GM21723 (cell line): ENCODE data around the gene NOS3.
A peak's percentile ranks its signal among the peaks of the same experiment; 100 is the strongest.

ENCODE experiments used
- ATAC-seq: cut with Tn5 transposase; IDR thresholded peaks from one replicate; pipeline ENCODE4 v1.9.1; 2021; ENCODE audit warnings: mild to moderate bottlenecking, moderate library complexity; ENCODE audit not compliant: unreplicated experiment

NOS3 gene

DNA sequence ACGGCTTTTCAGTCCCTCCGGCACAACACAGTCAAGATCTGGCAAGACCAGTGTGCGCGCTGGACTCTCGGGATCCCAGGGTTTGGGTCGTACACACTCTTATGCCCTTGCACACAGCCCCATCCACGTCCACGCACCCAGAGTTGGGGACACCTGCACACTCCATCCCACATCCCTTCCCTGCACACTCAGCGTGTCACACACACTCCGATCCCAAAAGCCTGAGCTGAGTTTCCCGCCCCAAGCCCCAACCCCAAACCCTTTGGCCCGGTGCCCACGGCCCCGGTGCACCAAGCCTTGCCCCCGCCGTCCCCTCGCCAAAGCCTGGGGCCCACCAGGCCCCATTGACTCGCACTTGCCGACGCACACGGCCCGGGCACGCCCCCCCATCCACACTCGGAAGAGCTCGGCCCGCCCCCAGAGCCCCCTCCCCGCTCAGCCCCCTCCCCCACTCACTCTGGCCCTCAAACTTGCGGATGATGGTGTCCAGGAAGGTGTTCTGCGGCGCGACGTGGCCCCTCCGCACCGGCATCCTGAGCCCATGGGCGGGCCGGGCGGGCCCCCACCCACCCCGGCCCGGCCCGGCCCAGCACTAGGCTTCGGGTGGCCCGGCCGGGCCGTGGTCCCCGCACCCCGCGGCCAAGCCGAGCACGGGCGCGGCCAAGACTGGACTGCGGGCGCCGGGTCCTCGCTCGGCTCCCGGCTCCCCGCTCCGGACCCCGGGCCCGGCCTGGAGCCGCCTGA is 13.3 kb upstream of the NOS3 start:
- no peak for ATAC-seq

DNA sequence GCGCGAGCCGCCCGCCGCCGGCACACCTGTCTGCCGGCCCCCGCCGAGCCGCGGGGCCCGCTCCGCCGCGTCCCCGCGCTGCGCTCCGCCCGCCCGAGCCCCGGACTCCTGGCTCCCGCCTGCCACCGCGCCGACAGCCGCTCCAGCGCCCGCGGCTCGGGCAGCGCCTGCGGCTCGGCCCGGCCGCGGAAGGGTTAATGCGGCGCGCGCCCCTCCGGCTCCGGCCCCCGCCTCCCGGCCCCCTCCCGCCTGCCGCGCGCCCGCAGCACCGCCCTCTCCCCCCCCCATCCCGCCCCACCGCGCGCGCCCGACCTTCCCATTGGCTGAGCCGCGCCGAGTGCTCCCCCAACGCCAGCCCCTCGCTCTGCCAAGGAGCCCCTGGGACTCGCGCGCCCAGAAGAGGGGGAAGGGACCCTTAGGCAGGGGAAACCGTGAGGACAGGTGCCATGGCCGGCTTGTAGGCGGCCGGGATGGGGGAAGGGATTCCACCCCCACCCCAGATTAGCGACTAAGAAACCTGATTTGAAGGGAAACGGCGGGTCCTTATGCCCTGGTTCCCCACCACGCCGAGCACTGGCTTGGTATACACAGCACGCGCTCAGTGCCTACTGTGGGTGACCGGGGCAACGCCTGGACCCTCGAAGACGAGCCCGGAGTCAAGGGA is 12.6 kb upstream of the NOS3 start, which contains the start of gene KCNH2:
TSS of gene KCNH2 (minus strand) at position 196 of the 664 bp plus-strand sequence. CDS start 408 bp downstream, outside the sequence.
- no peak for ATAC-seq

DNA sequence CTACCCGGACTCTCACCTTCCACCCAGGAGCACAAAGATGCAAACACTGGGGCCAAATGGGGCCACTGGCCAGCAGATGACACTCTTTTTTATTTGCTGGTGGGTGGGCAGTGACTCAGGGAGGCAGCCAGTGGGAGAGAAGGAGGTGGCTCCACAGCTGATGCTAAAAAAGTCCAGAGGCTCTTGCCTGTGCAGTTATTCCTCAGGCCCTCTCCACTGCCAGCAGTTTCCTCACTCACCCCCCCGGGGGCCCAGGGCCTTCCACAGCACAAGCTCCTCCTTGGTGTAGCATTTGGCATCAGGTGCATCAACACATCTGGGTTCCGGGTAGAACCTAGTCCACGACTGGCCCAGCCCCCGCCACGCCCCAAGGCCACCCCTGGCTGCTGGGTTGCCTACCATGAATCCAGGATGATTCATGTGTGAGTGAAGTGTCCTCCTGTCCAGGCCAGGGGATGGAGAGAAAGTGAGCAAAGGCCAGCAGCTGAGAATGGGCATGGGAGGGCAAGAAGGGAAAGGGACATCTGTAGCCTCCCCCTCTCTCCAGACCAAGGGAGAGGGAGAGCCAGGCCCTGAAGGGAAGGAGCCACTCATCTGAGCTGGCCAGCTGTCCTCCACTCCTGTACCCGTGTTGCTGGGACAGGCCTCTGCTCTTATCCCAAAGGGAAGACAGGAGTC is 11.0 kb upstream of the NOS3 start:
- ATAC-seq, result no peak

DNA sequence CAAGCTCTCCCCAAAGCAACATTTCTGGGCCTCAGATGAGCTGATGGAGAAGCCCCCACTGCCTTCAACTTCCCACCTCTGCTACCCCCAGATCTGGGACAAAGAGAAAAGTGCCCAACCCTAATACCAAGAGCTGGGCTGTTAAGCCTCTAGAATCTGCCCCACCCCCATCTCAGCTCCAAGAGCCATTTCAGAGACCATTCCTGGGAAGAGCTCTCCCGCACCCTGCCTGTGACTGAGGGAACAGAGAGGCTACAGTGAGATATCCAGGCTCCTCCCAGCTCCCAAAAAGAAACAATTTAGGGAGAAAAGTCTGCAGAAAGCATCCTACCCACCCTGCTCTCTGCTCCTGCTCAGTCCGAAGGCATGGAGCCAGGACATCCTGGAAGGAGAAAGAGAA is 10.2 kb upstream of the NOS3 start:
- no peak for ATAC-seq

DNA sequence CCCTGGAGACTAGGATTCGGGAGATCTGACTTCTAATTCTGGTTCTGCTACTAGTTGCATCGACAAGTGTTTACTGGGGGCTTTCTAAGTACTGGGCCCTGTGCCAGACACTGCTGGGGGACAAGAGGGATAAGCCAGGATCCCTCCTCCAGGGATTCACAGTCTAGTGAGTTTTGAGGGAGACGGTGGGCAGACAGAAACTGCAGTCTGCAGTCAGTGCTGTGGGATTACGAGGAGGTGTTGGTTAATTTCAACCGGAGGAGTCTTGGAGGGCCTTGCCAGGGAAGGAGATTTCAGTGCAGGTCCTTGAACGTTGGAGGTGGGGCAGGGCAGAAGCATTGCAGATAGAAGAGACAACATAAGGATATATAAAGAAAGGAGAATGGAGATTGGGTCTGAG is 9.2 kb upstream of the NOS3 start:
- ATAC-seq, result no peak

DNA sequence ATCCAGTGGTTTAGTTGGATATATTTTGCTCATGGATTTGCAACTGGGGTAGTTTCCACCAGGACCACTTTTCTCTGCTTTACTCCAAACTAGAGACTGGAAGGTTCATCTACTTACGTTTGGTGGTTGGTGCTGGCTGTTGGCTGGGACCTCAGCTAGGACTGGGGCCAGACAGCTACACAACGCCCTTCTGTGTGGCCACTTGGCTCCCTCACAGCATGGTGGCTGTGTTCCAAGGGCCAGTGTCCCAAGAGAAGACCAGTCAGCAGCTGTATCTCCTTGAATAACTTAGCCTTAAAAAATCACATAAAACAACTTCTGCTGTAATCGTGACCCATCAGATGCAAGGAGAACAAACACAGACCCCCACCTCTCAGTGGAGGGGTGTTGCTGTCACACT is 8.5 kb upstream of the NOS3 start:
- no peak for ATAC-seq

DNA sequence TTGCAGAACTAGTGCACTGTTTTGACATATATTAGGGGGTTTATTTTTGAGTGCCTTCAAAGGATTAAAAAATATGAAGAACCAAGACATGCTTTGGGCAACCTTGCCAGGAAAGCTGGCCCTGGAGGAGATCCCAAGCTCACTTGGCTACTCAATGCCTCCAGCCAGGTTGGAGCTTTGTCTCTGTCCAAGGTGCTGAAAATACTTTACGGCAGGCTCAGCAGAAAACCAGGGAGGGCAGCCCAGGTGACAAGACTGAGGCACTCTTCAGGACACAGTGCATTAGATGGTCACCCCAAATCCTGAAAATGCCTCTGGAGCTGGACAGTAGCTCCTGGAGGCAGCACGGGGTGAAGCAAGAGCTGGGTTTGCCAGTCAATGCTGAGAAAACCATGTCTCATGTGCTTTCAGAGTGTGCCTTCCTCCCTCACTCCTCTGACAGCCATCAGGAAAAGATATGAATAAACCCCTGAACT is 6.9 kb upstream of the NOS3 start:
- no peak for ATAC-seq

DNA sequence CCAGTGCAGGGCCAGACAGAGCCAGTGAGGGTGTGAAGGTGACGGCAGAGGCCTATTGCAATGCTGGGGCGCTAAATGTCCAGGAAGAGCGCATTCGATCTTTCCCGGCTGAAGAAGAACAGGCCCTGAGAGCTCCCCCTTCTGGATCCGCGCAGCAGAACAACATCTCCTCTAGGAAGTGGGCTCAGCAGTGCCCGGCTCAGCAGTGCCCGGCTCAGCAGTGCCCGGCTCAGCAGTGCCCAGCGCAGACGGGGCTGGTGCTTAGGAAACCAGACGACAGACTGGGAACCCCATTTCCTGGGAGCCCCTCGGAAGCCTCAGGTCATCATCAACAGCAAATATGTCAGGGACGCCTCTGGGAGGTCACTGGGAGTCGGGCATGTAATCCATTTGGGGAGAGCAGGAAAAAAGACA is 4.7 kb upstream of the NOS3 start:
- ATAC-seq, result no peak

DNA sequence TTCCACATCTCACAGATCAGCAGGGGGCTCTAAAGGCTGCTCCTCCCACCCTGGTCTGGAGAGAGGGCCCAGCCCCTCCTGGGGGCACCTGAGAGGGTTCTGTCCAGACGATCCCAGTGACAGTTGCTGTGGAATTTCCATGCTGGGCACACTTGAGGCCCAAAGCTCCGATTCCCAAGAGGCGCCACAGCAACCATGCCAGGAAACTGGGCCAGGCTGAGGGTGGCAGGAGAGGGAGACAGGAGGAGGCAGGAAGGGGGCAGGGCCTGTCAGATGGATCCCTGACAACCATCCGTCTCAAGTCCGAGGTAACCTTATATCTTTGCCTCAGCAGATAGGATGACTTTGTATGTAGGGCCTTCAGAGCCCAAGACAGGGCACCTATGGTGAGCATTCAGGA is 4.3 kb upstream of the NOS3 start:
- no peak for ATAC-seq

DNA sequence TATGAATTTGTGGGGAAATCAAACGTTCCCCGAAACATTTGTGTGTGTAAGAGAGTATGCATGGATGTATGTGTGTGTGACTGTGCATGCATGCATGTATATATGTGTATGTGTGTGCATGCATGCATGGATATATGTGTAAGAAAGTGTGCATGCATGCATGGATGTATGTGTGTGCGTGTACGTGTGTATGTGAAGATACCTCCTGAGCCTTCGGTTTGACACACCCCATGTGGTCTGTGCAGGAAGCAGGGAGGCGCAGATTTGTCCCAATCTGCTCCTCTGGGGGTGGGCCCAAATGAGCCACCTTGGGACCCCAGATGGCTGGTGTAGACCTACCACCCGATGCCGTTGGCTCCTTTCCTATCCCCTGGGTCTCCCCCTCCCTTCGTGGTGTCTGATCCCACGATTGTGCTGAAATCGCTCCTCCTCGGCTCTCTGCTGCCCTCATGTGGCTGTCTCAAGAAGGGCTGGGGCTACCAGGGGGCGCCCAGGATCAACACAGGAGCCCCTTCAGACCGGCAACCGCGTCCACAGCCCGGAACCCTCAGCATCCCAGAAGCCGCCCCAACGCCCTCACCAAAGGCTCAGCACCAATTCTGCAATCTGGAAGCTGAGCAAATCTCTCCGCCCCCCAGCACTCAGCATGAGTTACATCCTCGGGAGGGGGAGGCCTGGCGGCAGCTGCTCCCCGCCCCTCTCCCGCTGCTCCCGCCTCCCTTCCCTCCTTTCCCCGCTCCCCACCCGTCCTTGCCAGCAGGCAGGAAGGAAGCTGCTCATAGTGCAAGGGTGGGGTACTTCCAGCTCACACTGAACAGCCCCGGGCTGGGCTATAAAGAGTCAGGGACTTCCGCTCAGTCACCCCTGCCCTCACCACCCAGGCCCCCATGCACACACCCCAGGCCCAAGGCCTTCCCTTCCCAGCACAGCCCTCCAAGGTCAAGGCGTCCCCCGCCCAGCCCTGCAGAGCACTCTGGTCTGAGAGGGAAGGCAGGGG is 2.3 kb upstream of the NOS3 start:
- ATAC-seq, result no peak

DNA sequence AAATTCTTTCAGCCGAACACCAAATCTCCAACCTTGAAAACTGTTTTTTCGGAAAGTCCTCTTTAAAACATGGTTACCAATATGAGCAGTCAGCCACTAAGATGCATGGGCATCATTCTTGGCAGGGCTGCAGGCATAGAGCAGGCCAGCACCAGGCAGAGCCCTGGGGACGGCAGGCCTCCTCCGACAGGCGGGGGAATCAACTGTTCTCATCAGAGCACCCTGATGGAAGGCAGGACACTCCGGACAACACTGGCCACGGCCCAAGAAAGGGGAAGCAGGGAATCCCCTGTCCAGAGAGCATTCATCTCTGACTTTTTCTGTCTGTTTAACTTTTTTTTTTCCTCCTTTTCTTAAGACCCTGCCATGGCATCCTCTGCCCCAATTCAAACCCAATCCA is 1.4 kb upstream of the NOS3 start:
- no peak for ATAC-seq

DNA sequence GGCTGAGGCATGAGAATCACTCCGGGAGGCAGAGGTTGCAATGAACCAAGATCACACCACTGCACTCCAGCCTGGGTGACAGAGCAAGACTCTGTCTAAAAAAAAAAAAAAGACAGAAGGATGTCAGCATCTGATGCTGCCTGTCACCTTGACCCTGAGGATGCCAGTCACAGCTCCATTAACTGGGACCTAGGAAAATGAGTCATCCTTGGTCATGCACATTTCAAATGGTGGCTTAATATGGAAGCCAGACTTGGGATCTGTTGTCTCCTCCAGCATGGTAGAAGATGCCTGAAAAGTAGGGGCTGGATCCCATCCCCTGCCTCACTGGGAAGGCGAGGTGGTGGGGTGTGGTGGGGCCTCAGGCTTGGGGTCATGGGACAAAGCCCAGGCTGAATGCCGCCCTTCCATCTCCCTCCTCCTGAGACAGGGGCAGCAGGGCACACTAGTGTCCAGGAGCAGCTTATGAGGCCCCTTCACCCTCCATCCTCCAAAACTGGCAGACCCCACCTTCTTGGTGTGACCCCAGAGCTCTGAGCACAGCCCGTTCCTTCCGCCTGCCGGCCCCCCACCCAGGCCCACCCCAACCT is 1.3 kb downstream of the NOS3 start:
- no peak for ATAC-seq

DNA sequence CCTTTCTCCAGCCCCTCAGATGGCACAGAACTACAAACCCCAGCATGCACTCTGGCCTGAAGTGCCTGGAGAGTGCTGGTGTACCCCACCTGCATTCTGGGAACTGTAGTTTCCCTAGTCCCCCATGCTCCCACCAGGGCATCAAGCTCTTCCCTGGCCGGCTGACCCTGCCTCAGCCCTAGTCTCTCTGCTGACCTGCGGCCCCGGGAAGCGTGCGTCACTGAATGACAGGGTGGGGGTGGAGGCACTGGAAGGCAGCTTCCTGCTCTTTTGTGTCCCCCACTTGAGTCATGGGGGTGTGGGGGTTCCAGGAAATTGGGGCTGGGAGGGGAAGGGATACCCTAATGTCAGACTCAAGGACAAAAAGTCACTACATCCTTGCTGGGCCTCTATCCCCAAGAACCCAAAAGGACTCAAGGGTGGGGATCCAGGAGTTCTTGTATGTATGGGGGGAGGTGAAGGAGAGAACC is 2.1 kb downstream of the NOS3 start:
- ATAC-seq, result peak; percentile 55

DNA sequence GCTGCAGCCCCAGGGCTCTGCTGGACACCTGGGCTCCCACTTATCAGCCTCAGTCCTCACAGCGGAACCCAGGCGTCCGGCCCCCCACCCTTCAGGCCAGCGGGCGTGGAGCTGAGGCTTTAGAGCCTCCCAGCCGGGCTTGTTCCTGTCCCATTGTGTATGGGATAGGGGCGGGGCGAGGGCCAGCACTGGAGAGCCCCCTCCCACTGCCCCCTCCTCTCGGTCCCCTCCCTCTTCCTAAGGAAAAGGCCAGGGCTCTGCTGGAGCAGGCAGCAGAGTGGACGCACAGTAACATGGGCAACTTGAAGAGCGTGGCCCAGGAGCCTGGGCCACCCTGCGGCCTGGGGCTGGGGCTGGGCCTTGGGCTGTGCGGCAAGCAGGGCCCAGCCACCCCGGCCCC is 2.7 kb downstream of the NOS3 start:
- no peak for ATAC-seq

DNA sequence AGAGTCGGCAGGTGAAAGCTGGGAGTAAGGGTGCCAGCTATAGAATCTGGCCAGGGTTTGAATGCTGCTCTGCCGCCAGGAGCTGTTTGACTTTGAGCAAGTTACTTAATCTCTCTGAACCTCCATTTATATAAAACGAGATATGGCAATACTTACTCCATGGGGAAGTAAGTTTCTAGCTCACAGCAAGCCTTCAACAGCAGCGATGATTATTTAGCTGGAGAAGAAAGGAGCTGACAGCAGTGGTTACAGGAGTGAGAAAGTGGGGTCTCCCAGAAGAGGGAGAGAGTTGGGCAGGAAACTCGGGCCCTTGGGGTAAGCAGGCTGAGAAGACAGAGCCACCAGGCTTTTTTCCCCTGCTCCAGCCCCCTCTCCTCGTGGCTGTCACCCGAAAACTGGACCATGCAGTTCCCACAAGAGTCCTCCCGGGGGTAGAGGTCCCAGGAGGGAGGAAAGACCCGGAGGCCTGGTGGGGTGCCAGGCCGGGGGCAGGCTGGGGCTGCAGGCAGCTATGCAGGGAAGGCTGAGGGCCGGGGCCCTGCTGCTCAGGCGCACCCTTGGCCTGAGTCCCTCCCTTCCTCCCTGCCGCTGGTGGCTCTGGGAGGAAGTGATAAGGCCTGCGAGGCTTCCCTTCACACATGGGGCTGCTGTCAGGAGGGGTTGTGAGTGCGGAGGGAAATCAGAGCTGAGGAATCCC is 3.5 kb downstream of the NOS3 start:
- no peak for ATAC-seq

DNA sequence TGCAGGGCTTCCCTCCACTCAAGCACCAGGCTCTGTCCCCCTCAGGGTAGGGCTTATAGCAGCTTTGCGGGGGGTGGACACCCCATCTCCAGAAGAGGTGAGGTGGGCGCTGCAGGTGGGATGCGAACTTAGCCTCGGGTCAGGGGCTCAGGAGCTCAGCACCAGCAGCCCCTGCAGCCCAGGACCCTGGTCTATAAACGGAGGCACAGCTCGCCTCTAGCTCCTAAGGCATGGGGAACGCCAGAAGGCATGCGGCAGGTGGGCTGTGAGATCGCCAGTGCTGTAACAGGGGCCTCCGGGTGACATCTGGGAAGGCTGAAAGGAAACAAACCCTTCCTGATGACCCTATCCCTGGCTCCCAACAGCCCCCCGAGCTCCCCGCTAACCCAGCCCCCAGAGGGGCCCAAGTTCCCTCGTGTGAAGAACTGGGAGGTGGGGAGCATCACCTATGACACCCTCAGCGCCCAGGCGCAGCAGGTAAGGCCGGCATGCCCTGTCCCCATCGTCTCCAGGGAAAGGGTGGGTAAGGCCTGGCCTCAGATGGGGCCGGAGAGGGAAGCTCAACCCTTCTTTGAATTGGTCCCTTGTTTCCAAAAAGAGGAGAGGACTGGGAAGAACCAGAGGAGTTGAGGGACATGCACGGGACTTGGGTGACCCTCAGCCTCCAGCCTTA is 4.2 kb downstream of the NOS3 start:
- ATAC-seq, result no peak

DNA sequence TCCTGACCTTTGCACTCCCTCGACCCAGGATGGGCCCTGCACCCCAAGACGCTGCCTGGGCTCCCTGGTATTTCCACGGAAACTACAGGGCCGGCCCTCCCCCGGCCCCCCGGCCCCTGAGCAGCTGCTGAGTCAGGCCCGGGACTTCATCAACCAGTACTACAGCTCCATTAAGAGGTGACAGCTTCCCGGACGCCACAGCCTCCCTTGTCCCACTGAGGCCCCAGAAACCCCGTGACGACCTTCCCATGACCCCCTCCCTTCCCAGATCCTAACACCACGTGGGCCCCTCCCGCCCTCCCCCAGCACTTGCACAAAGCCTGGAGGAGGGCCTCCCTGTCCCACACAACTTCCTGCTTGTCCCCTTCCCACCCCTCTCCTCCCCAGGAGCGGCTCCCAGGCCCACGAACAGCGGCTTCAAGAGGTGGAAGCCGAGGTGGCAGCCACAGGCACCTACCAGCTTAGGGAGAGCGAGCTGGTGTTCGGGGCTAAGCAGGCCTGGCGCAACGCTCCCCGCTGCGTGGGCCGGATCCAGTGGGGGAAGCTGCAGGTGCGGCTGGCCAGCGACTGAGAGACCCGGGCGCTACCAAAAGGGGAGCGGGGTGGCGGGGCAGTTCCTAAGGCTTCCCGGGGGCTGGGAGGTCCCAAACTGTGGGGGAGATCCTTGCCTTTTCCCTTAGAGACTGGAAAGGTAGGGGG is 5.7 kb downstream of the NOS3 start:
- no peak for ATAC-seq

DNA sequence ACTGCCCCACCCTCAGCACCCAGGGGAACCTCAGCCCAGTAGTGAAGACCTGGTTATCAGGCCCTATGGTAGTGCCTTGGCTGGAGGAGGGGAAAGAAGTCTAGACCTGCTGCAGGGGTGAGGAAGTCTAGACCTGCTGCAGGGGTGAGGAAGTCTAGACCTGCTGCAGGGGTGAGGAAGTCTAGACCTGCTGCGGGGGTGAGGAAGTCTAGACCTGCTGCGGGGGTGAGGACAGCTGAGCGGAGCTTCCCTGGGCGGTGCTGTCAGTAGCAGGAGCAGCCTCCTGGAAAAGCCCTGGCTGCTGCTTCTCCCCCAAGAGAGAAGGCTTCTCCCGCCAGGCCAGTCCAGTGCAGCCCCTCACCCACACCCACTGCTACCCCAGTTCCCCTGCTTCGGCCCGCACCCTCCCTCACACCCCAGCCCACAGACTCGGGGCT is 6.3 kb downstream of the NOS3 start:
- no peak for ATAC-seq
